Heart left ventricle (tissue), 13 donors: ENCODE data around the gene NELFB.

Experiments
- POLR2A ChIP-seq, 2 donors: fragments of 450-650 bp; IDR thresholded peaks; one replicate each; pipeline ENCODE4 v1.6.1; 2017; ENCODE audit warnings: antibody characterized with exemption in 2 of 2, mild to moderate bottlenecking in 2 of 2, moderate library complexity in 2 of 2
- TF ChIP-seq, protein P1 (sequence below), 12 donors: fragments of 200-600 bp; sonication (generic) in 4 of 12; IDR thresholded peaks; one replicate each; pipeline versions ENCODE4 v1.5.0 to v1.8.0; 2018 to 2022; ENCODE audit warnings: antibody characterized with exemption in 12 of 12, mild to moderate bottlenecking in 5 of 12
- donor health status: ischemic (EF 13 %, LVEDD 7.1; RV severe dilation, severe dysfunction).
- donor health status: DM: no; HTN: yes; CAD: no.
- donor health status: DM: no; HTN: no; CAD: no.
- donor health status: ischemic (EF 25% LVEDD 6.9; RV normal size, moderate dysfunction).
- donor health status: ischemic (EF 25% LVEDD 5.7; RV mildly dilated, moderate dysfunction).
- donor health status: ischemic (EF 35%, LVEDD 5.7; RV mildly dilated, moderate dysfunction).
- donor health status: nonischemic (EF 11% LVEDD 7.7; RV severe dilation, severe dysfunction).
- donor health status: DM: yes; HTN: yes; CAD: no.
- donor health status: PGD.
- donor health status: ischemic (EF 29% LVEDD 5.4; RV normal size, mild dysfunction).
- donor health status: nonischemic (EF 23%, LVEDD 6.1; RV moderate dilation, normal function).

DNA sequence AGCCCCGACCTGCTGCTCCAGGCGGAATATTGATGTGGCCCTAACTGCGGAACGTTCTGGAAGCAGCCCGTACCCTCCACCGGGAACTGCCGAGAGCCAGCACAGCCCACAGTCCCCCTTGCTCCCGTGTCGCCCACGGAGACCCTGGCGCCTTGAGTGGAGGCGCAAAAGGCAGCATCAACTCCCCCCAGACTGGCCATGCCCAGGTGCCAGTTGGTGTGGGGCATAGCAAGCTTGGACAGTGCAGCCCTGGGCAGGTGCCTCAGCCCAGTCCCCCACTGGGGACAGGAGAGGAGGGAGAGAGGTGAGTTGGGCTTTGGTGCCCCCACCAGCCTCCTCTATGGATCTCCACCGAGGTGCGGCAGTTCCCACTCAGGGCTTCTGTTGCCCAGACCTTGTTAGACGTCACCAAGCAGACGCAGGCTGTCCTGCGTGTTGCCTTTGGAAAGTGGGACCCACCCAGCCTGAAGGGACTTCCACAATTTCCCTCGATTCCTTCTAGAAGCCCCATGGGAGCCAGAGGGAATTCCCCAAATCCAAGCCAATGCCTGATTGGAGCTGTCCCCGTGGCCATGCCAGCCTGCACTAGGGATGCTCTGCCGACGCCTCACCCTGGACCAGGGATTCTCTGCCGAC, 66.7 kb downstream of the NELFB start:
- TF ChIP-seq, protein P1, sequence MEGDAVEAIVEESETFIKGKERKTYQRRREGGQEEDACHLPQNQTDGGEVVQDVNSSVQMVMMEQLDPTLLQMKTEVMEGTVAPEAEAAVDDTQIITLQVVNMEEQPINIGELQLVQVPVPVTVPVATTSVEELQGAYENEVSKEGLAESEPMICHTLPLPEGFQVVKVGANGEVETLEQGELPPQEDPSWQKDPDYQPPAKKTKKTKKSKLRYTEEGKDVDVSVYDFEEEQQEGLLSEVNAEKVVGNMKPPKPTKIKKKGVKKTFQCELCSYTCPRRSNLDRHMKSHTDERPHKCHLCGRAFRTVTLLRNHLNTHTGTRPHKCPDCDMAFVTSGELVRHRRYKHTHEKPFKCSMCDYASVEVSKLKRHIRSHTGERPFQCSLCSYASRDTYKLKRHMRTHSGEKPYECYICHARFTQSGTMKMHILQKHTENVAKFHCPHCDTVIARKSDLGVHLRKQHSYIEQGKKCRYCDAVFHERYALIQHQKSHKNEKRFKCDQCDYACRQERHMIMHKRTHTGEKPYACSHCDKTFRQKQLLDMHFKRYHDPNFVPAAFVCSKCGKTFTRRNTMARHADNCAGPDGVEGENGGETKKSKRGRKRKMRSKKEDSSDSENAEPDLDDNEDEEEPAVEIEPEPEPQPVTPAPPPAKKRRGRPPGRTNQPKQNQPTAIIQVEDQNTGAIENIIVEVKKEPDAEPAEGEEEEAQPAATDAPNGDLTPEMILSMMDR (IDR thresholded peaks at IDR 0.05), result no peak
- TF ChIP-seq POLR2A (IDR thresholded peaks at IDR 0.05), result no peak
